Common myeloid progenitor, CD34-positive (primary cell): ENCODE data around the gene NDUFV3.
"Not testable (repeated sequence)": the region's sequence is repeated elsewhere in the genome, so short reads cannot be mapped to it uniquely, and the experiment has no call there.

Source experiments
- CTCF ChIA-PET: fragments of 350-600 bp; sonication (Branson Sonifier 250); formaldehyde crosslinking; loops from one replicate; lab custom pipeline; 2021; ENCODE audit warnings: antibody characterized with exemption; lab: Charles Lee
- POLR2A ChIA-PET: fragments of 350-600 bp; sonication (Branson Sonifier 250); formaldehyde crosslinking; loops from one replicate; lab custom pipeline; 2021; ENCODE audit warnings: antibody characterized with exemption; lab: Charles Lee
- DNase-seq, 3 donors: peaks; one replicate each; pipeline versions ENCODE4 v3.0.0 to v3.0.0-alpha.2; 2013
- H3K27ac ChIP-seq, 2 experiments: 1 replicate in 1 of 2; 2 replicates in 1 of 2; pipeline ENCODE4 v1.7.0; 2013; ENCODE audit warnings: inconsistent platforms in 2 of 2, low read length in 2 of 2, mild to moderate bottlenecking in 2 of 2, low read depth in 1 of 2, moderate library complexity in 1 of 2; ENCODE audit not compliant: severe bottlenecking in 2 of 2, insufficient read depth in 1 of 2, poor library complexity in 1 of 2
- H3K27me3 ChIP-seq, 5 experiments: replicated peaks in 2 of 5; 1 replicate in 3 of 5; 2 replicates in 2 of 5; pipeline versions ENCODE4 v1.6.1 to v1.7.0; 2013; ENCODE audit warnings: low read length in 4 of 5, mild to moderate bottlenecking in 2 of 5, moderate library complexity in 2 of 5, inconsistent platforms in 1 of 5; ENCODE audit not compliant: insufficient read depth in 5 of 5, control insufficient read depth in 4 of 5
- H3K36me3 ChIP-seq, 4 experiments: 1 replicate in 2 of 4; 2 replicates in 2 of 4; pipeline versions ENCODE4 v1.6.1 to v1.7.0; 2013; ENCODE audit warnings: low read length in 3 of 4, control low read depth in 1 of 4, mild to moderate bottlenecking in 1 of 4; ENCODE audit not compliant: control insufficient read depth in 4 of 4, insufficient read depth in 4 of 4
- H3K4me1 ChIP-seq, 4 experiments: 1 replicate in 3 of 4; 2 replicates in 1 of 4; pipeline versions ENCODE4 v1.6.1 to v1.7.1; 2013; ENCODE audit warnings: low read length in 3 of 4, mild to moderate bottlenecking in 3 of 4, control low read depth in 1 of 4, inconsistent platforms in 1 of 4, moderate library complexity in 1 of 4; ENCODE audit not compliant: control insufficient read depth in 4 of 4, insufficient read depth in 4 of 4; ENCODE audit errors: control extremely low read depth in 1 of 4
- H3K4me3 ChIP-seq, 7 experiments: 1 replicate in 4 of 7; 2 replicates in 3 of 7; pipeline versions ENCODE4 v1.5.1 to v1.7.0; 2013; ENCODE audit warnings: mild to moderate bottlenecking in 7 of 7, low read length in 6 of 7, moderate library complexity in 6 of 7, inconsistent platforms in 2 of 7, low read depth in 2 of 7, control low read depth in 1 of 7; ENCODE audit not compliant: insufficient read depth in 4 of 7, control insufficient read depth in 1 of 7; ENCODE audit errors: extremely low read depth in 1 of 7
- H3K9me3 ChIP-seq, 5 experiments: 1 replicate in 4 of 5; 2 replicates in 1 of 5; pipeline versions ENCODE4 v1.6.1 to v1.7.1; 2013; ENCODE audit warnings: low read length in 4 of 5, mild to moderate bottlenecking in 2 of 5, inconsistent platforms in 1 of 5, low read depth in 1 of 5, moderate library complexity in 1 of 5; ENCODE audit not compliant: control insufficient read depth in 4 of 5, insufficient read depth in 2 of 5; ENCODE audit errors: control extremely low read depth in 1 of 5
- WGBS: methylation state at CpG from one replicate; pipeline ENCODE4 v1.1.5; 2013; ENCODE audit not compliant: insufficient coverage; 5-methylcytosine and 5-hydroxymethylcytosine counted together

The NDUFV3 gene

DNA sequence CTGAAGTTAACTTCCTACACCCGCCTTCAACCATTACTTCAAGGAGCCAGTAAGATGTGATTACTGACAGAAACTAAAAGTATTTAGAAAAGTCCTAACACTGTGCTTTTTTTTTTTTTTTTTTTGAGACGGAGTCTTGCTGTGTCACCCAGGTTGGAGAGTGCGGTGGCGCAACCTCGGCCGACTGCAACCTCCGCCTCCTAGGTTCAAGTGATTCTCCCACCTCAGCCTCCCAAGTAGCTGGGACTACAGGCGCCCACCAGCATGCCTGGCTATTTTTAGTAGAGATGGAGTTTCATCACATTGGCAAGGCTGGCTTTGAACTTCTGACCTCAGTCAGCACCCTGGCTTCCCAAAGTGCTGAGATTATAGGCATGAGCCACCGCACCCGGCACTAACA lies 17.3 kb upstream of the NDUFV3 start:
- H3K9me3 ChIP-seq, H3K27me3 ChIP-seq, CTCF ChIA-PET, DNase-seq, H3K27ac ChIP-seq, H3K4me3 ChIP-seq: not testable (repeated sequence)
- peaks cover 12 to 45% (median 31%) of the 10 kb centered on the region in 4 experiments for H3K36me3 ChIP-seq
- H3K4me1 ChIP-seq: peaks cover 0 to 21% (median 16%) of the 10 kb centered on the region in 4 experiments
- WGBS: 93% methylated on average over 6 of the region's 10 CpGs
- POLR2A ChIA-PET: interaction anchor here (0.6 kb wide), 1 partner anchor 18 kb away, joined by 5 read pairs; no protein-coding TSS in a partner anchor

DNA sequence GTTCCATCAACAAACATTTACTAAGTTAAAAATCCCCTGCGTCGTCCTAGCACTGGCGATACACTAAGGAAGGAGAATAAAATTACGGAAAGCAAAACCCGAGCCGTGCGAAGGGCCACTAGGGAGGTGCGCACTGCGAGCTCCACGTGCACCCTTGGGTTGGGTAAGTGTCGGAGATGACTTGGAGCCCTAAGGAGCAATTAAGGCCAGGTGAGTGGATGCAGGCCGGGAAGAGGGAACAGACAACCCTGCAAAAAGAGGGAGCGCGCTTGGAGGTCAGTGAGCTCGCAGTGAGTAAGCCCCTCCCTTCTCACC lies 14.5 kb upstream of the NDUFV3 start:
- Histone ChIP-seq H3K9me3 (no peaks in the 10 kb centered on the region), H3K36me3 (peaks cover 2 to 18% (median 10%) of the 10 kb centered on the region in 4 experiments), H3K4me3 (peak overlapping the region; percentile 67 to 98 (median 95)), H3K4me1 (peaks cover 0 to 21% (median 16%) of the 10 kb centered on the region in 4 experiments), H3K27me3 (no peaks in the 10 kb centered on the region), H3K27ac (peak overlapping the region; percentile 77 to 92)
- 0% methylated on average over 12 of the region's 15 CpGs for WGBS
- CTCF ChIA-PET: no interaction called here
- POLR2A ChIA-PET: interaction anchor here (0.9 kb wide), 1 partner anchor 14 kb away, joined by 3 read pairs; the partner anchor contains the start of gene NDUFV3
- DNase-seq: no peak

DNA sequence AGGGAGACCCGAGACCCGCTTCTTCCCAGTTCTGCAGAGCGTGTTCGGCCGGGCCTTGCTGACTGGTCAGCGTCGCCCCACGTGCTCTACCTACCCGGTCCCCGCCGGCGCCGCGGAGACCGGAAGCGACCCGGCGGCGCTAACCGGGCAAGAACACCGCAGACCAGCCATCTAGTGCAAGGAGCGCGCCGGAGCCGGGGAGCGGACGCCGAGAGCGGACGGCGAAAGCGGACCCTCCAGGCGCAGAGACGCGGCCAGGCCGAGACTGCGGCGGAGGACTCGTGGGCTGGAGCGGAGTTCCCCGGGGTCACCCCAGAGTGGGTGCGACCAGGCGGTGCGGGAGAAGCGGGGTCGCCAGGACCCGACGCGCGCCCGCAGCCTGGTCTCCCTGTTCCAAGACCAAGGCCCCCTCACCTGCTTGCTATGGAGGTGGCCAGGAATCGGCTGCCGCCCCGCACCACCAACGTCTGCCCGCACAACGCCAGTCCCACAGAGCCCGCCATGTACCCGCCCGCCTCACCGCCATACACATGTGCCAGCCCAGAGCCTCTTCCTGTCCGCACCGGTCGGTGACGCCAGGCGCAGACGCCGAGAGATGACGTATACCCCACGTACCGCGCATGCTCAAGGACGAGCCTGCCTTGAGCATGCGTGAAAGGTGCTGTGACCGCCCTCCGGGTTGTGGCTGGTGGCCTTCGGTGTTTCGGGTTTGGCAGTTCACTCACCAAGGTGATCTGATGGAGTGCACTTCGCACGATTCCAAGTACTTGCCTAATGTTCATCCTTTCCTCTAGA lies 13.9 kb upstream of the NDUFV3 start, which contains the start of gene WDR4:
TSS of gene WDR4 (minus strand) at position 547 of the 795 bp plus-strand sequence. CDS start at position 503, 44 bp downstream.
- 0% methylated on average over 62 of the region's 80 CpGs for WGBS
- ChIA-PET POLR2A (interaction anchor here (0.9 kb wide), 1 partner anchor 14 kb away, joined by 3 read pairs; the partner anchor contains the start of gene NDUFV3), CTCF (no interaction called here)
- Histone ChIP-seq H3K4me1 (peaks cover 0 to 21% (median 16%) of the 10 kb centered on the region in 4 experiments), H3K27ac (peak within 1 kb of the TSS; percentile 77 to 92), H3K36me3 (peaks cover 0 to 15% (median 7%) of the 10 kb centered on the region in 4 experiments), H3K4me3 (peak within 1 kb of the TSS; percentile 67 to 98 (median 95)), H3K27me3 (no peaks in the 10 kb centered on the region), H3K9me3 (no peaks in the 10 kb centered on the region)
- DNase-seq: peak; percentile 96 to 99 (median 98)

DNA sequence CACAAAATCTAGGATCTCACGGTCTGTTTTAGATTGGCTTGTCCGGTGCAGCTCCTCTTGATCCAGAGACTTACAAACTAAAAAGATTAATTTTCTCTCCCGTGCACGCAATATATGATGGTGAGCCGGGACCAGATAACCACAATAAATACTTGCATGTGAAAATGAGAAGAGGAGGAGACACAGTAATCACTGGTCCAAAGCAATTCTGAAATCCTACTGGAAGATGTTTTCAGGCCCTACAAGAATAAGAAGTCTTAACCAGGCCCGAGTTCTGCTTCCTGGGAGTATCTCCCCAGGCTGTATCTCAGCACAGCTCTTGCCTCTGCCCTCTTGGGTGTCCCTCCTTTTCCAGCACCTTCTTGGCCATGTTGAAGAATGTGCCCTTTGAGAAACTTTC lies 12.8 kb upstream of the NDUFV3 start:
- H3K4me3 ChIP-seq: peak overlapping the region in 5 of 7 experiments; percentile 88 to 98 (median 95)
- H3K27me3 ChIP-seq: no peaks in the 10 kb centered on the region
- WGBS: 100% methylated on average over 1 of the region's 6 CpGs
- peaks cover 0 to 14% (median 5%) of the 10 kb centered on the region in 4 experiments for H3K36me3 ChIP-seq
- peaks cover 0 to 21% (median 16%) of the 10 kb centered on the region in 4 experiments for H3K4me1 ChIP-seq
- ChIA-PET CTCF (interaction anchor here (0.6 to 1.4 kb wide), 2 partner anchors 12 to 23 kb away, joined by 3 to 4 read pairs; partner anchors contain the start of gene NDUFV3), POLR2A (interaction anchor here (1.0 kb wide), 1 partner anchor 12 kb away, joined by 3 read pairs; the partner anchor contains the start of gene NDUFV3)
- DNase-seq: no peak
- no peaks in the 10 kb centered on the region for H3K9me3 ChIP-seq
- peak overlapping the region; percentile 77 to 92 for H3K27ac ChIP-seq

DNA sequence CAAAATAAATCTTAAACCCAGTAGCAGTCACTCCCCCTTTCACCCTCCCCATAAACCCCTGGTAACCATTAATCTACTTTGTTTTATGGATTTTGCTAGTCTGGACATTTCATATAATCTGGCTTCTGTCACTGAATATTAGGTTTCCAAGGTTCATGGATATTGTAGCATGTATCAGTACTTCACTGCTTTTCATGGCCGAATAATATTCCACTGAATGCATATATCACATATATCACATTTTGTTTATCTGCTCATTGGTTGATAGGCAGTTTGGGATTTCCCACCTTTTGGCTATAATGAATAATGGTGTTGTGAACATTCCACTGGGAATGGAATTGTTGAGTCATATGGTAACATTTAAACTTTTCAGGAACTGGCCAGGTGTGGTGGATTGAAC lies 9.2 kb upstream of the NDUFV3 start:
- DNase-seq: no peak
- CTCF ChIA-PET: interaction anchor here (1.0 kb wide), 1 partner anchor 9 kb away, joined by 3 read pairs; the partner anchor contains the start of gene NDUFV3
- Histone ChIP-seq H3K4me1 (peaks cover 0 to 7% (median 6%) of the 10 kb centered on the region in 4 experiments), H3K27ac (no peak overlapping the region), H3K9me3 (no peaks in the 10 kb centered on the region), H3K27me3 (no peaks in the 10 kb centered on the region), H3K36me3 (no peaks in the 10 kb centered on the region), H3K4me3 (no peak overlapping the region)
- WGBS: no CpG with 5 or more reads among the region's 1 CpG
- POLR2A ChIA-PET: no interaction called here

DNA sequence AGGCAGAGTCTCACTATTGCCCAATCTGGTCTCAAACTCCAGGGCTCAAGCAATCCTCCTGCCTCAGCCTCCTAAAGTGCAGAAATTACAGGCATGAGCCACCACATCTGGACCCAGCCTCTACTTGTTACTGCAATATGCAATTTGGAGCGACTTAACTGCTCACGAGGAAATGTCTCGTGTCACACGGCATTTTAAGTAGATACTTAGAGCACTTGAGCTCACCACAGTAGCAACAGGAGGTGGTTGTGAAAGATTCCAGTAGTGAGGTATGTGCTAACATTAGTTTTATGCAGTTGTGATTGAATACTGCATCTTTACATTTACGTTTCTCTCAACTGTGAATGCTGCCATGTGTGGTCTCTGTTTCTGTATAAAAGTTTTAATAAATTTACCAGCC lies 5.8 kb upstream of the NDUFV3 start:
- ChIA-PET POLR2A (no interaction called here), CTCF (no interaction called here)
- WGBS: 80% methylated on average over 2 of the region's 5 CpGs

More for the DNA sequence above, 5.8 kb upstream of the NDUFV3 start:
- no peak overlapping the region for H3K4me3 ChIP-seq
- peaks cover 0 to 5% (median 2%) of the 10 kb centered on the region in 4 experiments for H3K4me1 ChIP-seq
- no peaks in the 10 kb centered on the region for H3K9me3 ChIP-seq
- no peaks in the 10 kb centered on the region for H3K27me3 ChIP-seq
- DNase-seq: no peak
- no peaks in the 10 kb centered on the region for H3K36me3 ChIP-seq
- no peak overlapping the region for H3K27ac ChIP-seq
